Liver (tissue), 9 donors: Measurements from ENCODE around the gene GRIP2. TPM values are rescaled to one million over a fixed set of nuclear protein-coding genes. Genes with fewer than 3 reads are reported as not detected.

Experiments used
- DNase-seq: peaks from one replicate; pipeline ENCODE4 v3.0.0-alpha.2; 2017; ENCODE audit warnings: low spot score
- H3K27ac ChIP-seq, 2 donors: one replicate each; pipeline ENCODE4 v1.7.0; 2013; ENCODE audit warnings: inconsistent platforms in 2 of 2, low read length in 2 of 2, control low read depth in 1 of 2, low read depth in 1 of 2, mild to moderate bottlenecking in 1 of 2
- H3K27me3 ChIP-seq, 4 donors: one replicate each; pipeline versions ENCODE4 v1.6.1 to v1.7.0; 2013; ENCODE audit warnings: low read length in 3 of 4, inconsistent platforms in 1 of 4, mild to moderate bottlenecking in 1 of 4, moderate library complexity in 1 of 4; ENCODE audit not compliant: control insufficient read depth in 4 of 4, insufficient read depth in 4 of 4
- H3K36me3 ChIP-seq, 4 donors: one replicate each; pipeline versions ENCODE4 v1.6.1 to v1.7.0; 2013; ENCODE audit warnings: low read length in 3 of 4, mild to moderate bottlenecking in 3 of 4, low read depth in 1 of 4, moderate library complexity in 1 of 4; ENCODE audit not compliant: control insufficient read depth in 4 of 4, insufficient read depth in 3 of 4
- H3K4me1 ChIP-seq, 4 donors: one replicate each; pipeline versions ENCODE4 v1.6.1 to v1.7.0; 2013; ENCODE audit warnings: low read length in 3 of 4, mild to moderate bottlenecking in 3 of 4, moderate library complexity in 1 of 4; ENCODE audit not compliant: control insufficient read depth in 4 of 4, insufficient read depth in 4 of 4
- H3K4me3 ChIP-seq, 3 donors: one replicate each; pipeline versions ENCODE4 v1.6.1 to v1.7.0; 2013; ENCODE audit warnings: low read length in 3 of 3, control low read depth in 1 of 3, low read depth in 1 of 3, mild to moderate bottlenecking in 1 of 3
- H3K9ac ChIP-seq, 2 donors: one replicate each; pipeline ENCODE4 v1.7.0; 2013; ENCODE audit warnings: low read length in 2 of 2, mild to moderate bottlenecking in 2 of 2, moderate library complexity in 2 of 2, control low read depth in 1 of 2, low read depth in 1 of 2
- H3K9me3 ChIP-seq, 4 donors: one replicate each; pipeline versions ENCODE4 v1.6.1 to v1.7.0; 2013; ENCODE audit warnings: low read length in 3 of 4; ENCODE audit not compliant: control insufficient read depth in 4 of 4
- ATF3 ChIP-seq: IDR thresholded peaks from 2 replicates; pipeline ENCODE4 v1.6.1; 2016; ENCODE audit warnings: antibody characterized with exemption
- FOXA2 ChIP-seq: IDR thresholded peaks from 2 replicates; pipeline ENCODE4 v1.6.1; 2016; ENCODE audit warnings: antibody characterized with exemption
- GABPA ChIP-seq, 2 donors: IDR thresholded peaks in 1 of 2; conservative IDR thresholded peaks in 1 of 2; 2 replicates each; pipeline ENCODE4 v1.6.1; 2016; ENCODE audit warnings: antibody characterized with exemption in 2 of 2, mild to moderate bottlenecking in 1 of 2, moderate library complexity in 1 of 2
- HNF4G ChIP-seq: IDR thresholded peaks from 2 replicates; pipeline ENCODE4 v1.6.1; 2016; ENCODE audit warnings: antibody characterized with exemption
- JUND ChIP-seq, 2 donors: IDR thresholded peaks; 2 replicates each; pipeline ENCODE4 v1.6.1; 2016; ENCODE audit warnings: antibody characterized with exemption in 2 of 2
- NR2F2 ChIP-seq: IDR thresholded peaks from 2 replicates; pipeline ENCODE4 v1.6.1; 2016; ENCODE audit warnings: antibody characterized with exemption
- TAF1 ChIP-seq: conservative IDR thresholded peaks from 2 replicates; pipeline ENCODE4 v1.6.1; 2016; ENCODE audit warnings: antibody characterized with exemption, mild to moderate bottlenecking
- ZBTB33 ChIP-seq: IDR thresholded peaks from 2 replicates; pipeline ENCODE4 v1.6.1; 2016; ENCODE audit warnings: antibody characterized with exemption
- WGBS: extraction: QIAGEN DNeasy Blood & Tissue Kit; methylation state at CpG from one replicate; pipeline ENCODE4 v1.1.7; 2013; 5-methylcytosine and 5-hydroxymethylcytosine counted together
- polyA plus RNA-seq, 2 donors: library from polyadenylated mRNA; stranded (reverse) in 1 of 2; unstranded in 1 of 2; fragments of 200-250 nt in 1 of 2; fragments of >200 nt in 1 of 2; fragmentation: Nextera tagmentation in 1 of 2; extraction: Ambion mirVana in 1 of 2; gene quantifications; one replicate each; pipeline versions ENCODE4 v1.2.1 to v1.2.3, GENCODE V29; 2013 to 2015
- total RNA-seq, 2 donors: library from RNA; depleted of rRNA; stranded (reverse); fragments of >200 nt; gene quantifications; one replicate each; pipeline ENCODE4 v1.2.3, GENCODE V29; 2014
- donor health status: healthy.
- donor health status: healthy.
- donor health status: healthy.
- donor health status: healthy.
- donor health status: healthy.

Gene GRIP2
- total and polyA plus RNA-seq, 4 donors = 0.05 to 0.33 (median 0.09) TPM; not detected in 1

- Histone ChIP-seq H3K27ac (no peak overlapping the region), H3K36me3 (no peaks in the 10 kb centered on the region), H3K9me3 (no peaks in the 10 kb centered on the region), H3K27me3 (no peaks in the 10 kb centered on the region), H3K4me3 (no peak overlapping the region), H3K4me1 (no peaks in the 10 kb centered on the region), H3K9ac (no peak overlapping the region)
- no peak for DNase-seq
- whole genome bisulfite sequencing = 90% methylated on average over 2 of the region's 2 CpGs
- TF ChIP-seq FOXA2 = no peak
Observed at GRCh38 chr3:14547693-14548092, 7.6 kb upstream of the GRIP2 start.

GRCh38 chr3:14546041-14546440 lies 5.9 kb upstream of the GRIP2 start:
- Histone ChIP-seq H3K4me1 (no peaks in the 10 kb centered on the region), H3K27me3 (no peaks in the 10 kb centered on the region), H3K4me3 (no peak overlapping the region), H3K9me3 (no peaks in the 10 kb centered on the region), H3K36me3 (no peaks in the 10 kb centered on the region), H3K27ac (no peak overlapping the region), H3K9ac (no peak overlapping the region)
- TF ChIP-seq TAF1 (no peak), NR2F2 (no peak), JUND (IDR thresholded peaks at IDR 0.05) (no peak), FOXA2 (no peak), ZBTB33 (no peak), GABPA (IDR thresholded peaks at IDR 0.05 in 1 of 2, conservative IDR thresholded peaks at IDR 0.05 in 1 of 2) (no peak)
- DNase-seq = no peak
- 72% methylated on average over 9 of the region's 9 CpGs for WGBS

GRCh38 chr3:14545251-14545635 lies 5.1 kb upstream of the GRIP2 start:
- no peaks in the 10 kb centered on the region for H3K36me3 ChIP-seq
- 83% methylated on average over 5 of the region's 5 CpGs for WGBS
- no peak overlapping the region for H3K27ac ChIP-seq
- TF ChIP-seq HNF4G = no peak
- no peak for TF ChIP-seq ATF3
- no peak overlapping the region for H3K4me3 ChIP-seq
- no peak overlapping the region for H3K9ac ChIP-seq
- H3K9me3 ChIP-seq = no peaks in the 10 kb centered on the region
- no peak for DNase-seq
- no peaks in the 10 kb centered on the region for H3K4me1 ChIP-seq
- H3K27me3 ChIP-seq = no peaks in the 10 kb centered on the region

GRCh38 chr3:14544282-14545250 lies 4.4 kb upstream of the GRIP2 start:
- Histone ChIP-seq H3K9me3 (no peaks in the 10 kb centered on the region), H3K27me3 (no peaks in the 10 kb centered on the region), H3K27ac (no peak overlapping the region), H3K4me1 (no peaks in the 10 kb centered on the region), H3K9ac (no peak overlapping the region), H3K4me3 (no peak overlapping the region), H3K36me3 (no peaks in the 10 kb centered on the region)
- TF ChIP-seq JUND (IDR thresholded peaks at IDR 0.05) = no peak
- 94% methylated on average over 20 of the region's 20 CpGs for whole genome bisulfite sequencing
- DNase-seq = no peak
